ENCODE results near the gene LRRC15.

GRCh38 chr3:194315965-194316361 lies 53.6 kb downstream of the LRRC15 start:
- no peak for TF ChIP-seq CTCF (IDR thresholded peaks at IDR 0.05)
- no peak for TF ChIP-seq POLR2A (IDR thresholded peaks at IDR 0.05)
- TF ChIP-seq POLR2AphosphoS5 (IDR thresholded peaks at IDR 0.05) = no peak

Data from suprapubic skin (tissue), 4 donors.